IPS-18c (cell line): Measurements from ENCODE around the gene SYVN1.

Source experiments
- H3K4me3 ChIP-seq: 2 replicates; pipeline ENCODE4 v1.7.0; 2013; ENCODE audit warnings: low read depth, mild to moderate bottlenecking, low read length, moderate library complexity; ENCODE audit not compliant: insufficient read depth
- H3K9me3 ChIP-seq: one replicate; pipeline ENCODE4 v1.6.1; 2013; ENCODE audit warnings: mild to moderate bottlenecking, low read length, moderate library complexity; ENCODE audit not compliant: control insufficient read depth, insufficient read depth

SYVN1 gene

DNA sequence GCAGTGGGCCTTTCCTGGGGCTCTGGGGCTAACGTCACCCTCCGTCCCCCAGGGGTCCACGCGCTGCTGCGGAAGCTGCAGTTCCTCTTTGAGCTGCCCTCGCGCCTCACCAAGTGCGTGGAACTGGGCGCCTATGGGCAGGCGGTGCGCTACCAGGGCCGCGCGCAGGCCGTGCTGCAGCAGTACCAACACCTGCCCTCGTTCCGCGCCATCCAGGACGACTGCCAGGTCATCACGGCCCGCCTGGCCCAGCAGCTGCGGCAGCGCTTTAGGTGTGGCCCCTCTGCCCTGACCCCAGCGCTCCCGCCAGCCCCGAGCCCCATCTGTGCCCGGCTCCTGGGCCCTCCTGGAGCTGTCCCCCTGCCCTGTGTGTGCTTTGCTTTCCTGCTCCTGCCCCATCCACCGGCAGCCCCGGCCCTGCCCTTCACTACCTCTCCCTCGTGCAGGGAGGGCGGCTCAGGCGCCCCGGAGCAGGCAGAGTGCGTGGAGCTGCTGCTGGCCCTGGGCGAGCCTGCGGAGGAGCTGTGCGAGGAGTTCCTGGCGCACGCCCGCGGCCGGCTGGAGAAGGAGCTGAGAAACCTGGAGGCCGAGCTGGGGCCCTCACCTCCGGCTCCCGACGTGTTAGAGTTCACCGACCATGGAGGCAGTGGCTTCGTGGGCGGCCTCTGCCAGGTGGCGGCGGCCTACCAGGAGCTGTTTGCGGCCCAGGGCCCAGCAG is 26.4 kb downstream of the SYVN1 start:
- Histone ChIP-seq H3K9me3 (peaks cover 5% of the 10 kb centered on the region), H3K4me3 (no peak overlapping the region)

DNA sequence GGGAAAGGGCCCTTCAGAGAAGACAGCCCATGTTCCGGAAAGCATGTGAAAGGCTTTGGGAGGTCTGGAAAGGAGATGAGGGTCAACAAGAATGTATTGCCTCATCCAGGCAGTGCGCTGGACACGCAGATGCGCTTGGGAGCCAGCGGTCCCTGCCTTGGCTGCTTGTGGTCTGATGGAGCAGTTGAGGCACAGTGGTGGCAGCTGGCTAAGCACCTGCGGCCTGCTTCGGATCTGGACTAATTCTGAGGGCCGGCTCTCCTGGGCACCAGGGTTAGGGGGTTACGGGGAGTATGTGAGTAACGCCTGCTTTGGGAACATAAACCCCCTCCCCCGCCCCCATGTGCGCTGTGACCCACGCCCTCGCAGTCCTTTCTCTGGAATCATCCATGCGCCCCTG is 27.2 kb downstream of the SYVN1 start:
- Histone ChIP-seq H3K4me3 (no peak overlapping the region), H3K9me3 (peaks cover 5% of the 10 kb centered on the region)

DNA sequence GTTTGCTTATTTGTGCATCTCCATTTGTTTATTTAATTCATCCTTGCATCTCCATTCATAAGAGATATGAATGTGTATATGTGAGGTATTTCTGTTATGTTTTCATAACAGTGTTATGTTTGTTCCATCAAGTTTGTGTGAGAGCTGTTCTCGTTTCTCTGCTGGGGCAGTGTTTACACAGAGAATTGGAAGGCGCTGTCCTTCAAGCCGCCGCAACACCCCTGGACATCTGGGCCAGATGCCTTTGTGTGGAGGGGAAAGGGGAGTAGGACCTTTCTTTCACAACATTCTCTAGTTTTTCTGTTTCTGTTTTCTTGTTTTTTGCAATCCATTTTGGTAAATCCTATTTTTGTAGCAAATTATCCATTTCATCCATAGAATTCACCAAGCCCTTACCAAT is 29.7 kb downstream of the SYVN1 start:
- Histone ChIP-seq H3K9me3 (peaks cover 3% of the 10 kb centered on the region), H3K4me3 (no peak overlapping the region)

DNA sequence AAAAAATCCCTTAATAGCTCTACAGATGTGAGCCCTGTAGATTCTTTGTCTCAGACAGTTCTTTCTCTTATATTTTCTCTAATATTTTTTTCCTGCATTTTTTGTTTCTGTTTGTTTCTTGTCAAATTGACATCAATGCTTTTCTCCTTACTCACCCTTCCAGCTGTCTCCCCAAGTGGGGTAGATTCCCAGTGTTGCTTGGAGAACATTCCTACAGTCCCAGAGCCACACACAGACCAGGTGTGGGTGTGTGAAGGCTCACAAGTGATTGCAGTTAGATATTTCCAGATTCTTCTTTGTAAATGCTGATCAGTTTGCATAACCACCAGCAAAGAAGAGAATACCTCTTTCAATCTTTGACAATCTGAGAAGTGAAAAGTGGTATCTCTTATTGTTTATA is 30.8 kb downstream of the SYVN1 start:
- peaks cover 3% of the 10 kb centered on the region for H3K9me3 ChIP-seq
- no peak overlapping the region for H3K4me3 ChIP-seq

DNA sequence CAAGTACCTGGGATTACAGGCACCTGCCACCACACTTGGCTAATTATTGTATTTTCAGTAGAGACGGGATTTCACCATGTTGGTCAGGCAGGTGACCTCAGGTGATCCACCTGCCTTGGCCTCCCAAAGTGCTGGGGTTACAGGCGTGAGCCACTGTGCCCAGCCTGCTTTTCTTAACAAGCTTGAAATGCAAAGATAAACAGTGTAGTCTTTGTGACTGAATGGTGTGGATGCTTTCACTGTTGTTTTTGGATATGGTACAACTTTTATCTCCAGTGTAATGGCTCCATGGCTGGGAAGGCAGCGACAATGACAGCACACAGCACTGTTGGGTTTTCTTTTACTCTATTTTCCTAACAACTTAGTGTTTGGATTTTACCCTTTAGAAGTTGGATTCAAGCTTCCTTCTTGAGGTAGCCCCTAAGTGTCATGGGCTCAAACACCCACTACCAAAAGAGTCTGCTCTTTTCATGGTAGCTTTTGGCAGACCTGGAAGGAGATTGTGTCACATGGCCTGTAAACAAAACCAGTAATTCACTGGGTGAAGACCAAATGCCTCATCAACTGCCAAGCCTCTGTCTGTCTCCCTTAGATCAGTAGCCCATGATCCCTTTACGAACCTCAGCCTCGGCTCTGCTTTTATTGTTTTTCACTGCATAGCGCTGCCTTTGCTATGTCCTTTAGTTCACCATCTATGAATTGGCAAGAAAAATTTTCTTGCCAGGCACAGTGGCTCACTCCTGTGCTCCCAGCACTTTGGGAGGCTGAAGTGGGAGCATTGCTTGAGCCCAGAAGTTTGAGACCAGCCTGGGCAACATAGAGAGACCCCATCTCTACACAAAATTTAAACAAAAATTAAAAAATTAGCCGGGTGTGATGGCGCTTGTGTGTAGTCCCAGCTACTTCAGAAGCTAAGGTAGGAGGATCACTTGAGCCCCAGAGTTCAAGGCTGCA is 31.9 kb downstream of the SYVN1 start:
- no peaks in the 10 kb centered on the region for H3K9me3 ChIP-seq
- no peak overlapping the region for H3K4me3 ChIP-seq

DNA sequence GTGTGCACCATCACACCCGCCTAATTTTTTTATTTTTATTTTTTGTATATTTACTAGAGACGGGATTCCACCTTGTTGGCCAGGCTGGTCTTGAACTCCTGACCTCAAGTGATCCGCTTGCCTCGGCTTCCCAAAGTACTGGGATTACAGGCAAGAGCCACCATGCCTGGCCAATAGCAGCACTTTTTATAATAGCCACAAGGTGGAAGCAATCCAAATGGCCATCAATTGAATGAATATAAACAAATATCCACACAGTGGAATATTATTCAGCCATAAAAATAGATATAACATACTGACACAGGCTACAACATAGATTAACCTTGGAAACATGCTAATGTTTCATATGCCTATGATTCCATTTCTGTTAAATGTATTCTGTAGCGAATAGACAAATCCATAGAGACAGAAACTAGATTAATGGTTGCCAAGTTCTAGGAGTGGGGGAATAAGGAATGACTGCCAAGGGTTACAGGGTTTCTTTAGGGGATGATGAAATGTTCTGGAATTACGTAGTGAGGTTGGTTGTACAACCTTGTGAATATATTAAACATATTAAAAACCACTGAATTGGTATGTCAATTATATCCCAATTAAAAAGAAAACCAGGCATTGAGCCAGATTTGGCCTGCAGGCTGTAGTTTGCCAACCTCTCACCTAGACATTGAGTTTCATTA is 33.5 kb downstream of the SYVN1 start:
- H3K4me3 ChIP-seq: no peak overlapping the region
- no peaks in the 10 kb centered on the region for H3K9me3 ChIP-seq

DNA sequence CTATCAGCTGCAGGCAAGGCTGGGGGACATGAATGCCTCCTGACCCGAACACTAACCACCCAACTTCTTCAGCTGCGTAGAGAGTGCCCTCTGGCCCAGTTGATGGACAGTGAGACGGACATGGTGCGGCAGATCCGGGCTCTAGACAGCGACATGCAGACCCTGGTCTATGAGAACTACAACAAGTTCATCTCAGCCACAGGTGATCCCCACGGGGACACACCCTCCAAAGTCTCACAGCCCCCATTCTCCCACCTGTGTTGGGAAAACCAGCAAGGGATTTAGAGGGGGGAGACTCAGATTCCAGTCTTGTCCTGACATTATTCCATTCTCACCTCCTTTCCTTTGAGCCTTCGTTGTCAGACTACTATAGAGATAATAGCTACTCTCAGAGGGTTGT is 37.4 kb downstream of the SYVN1 start:
- H3K4me3 ChIP-seq: peak overlapping the region; percentile 94
- H3K9me3 ChIP-seq: no peaks in the 10 kb centered on the region

DNA sequence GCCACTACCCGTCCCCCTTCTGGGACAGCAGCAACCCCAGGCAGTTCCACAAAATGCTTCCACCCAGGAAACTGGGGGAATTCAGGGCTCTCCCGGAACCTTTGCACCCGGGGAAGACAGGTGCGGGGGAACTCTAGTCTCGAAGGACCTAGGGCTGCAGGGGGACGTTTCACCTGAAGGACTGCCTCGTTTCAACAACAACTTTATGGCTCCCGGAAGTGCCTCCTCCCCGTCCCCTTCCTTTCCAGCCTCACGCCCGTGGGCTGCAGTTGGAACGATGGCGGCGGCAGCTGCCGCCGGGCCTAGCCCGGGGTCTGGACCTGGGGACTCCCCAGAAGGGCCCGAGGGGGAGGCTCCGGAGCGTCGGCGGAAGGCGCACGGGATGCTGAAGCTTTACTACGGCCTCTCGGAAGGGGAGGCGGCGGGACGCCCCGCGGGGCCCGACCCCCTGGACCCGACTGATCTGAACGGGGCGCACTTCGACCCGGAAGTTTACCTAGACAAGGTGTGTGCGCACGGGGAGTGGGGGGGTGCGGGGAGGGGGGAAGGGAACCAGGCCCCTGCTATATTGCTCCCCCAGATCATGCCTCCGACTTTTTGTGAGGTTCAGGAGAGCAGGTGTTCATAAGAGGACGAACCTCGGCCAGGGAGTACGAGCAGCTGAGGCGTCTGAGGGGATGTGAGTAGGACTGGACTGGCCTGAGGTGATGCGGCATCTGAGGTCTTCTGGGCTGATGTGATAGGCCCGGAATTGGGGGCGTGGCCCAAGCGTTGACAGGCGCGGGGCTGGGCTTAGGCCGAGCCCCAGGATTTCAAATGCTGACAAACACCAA is 38.1 kb downstream of the SYVN1 start, which contains the start of gene VPS51:
Gene VPS51, plus strand, starts transcription at position 241 of the 833 bp plus-strand sequence. Its CDS starts 37 bp downstream, at position 278.
- no peaks in the 10 kb centered on the region for H3K9me3 ChIP-seq
- H3K4me3 ChIP-seq: peak within 1 kb of the TSS; percentile 94

DNA sequence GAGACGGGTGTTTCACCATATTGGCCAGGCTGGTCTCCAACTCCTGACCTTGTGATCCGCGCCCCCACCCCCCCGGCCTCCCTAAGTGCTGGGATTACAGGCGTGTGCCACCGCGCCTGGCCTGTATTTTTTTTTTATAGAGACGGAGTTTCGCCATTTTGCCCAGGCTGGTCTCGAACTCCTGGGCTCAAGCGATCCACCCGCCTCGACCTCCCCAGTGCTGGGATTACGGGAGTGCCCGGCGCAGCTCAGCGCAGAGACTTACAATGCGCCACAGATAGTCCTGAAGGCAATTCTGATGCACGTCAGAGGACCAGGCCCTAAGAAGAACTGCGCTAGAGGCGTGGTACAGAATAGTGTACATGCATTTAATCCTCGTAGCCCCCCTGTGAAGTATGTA is 38.9 kb downstream of the SYVN1 start:
- no peaks in the 10 kb centered on the region for H3K9me3 ChIP-seq
- no peak overlapping the region; the same call in 1 of the 2 replicates for H3K4me3 ChIP-seq

DNA sequence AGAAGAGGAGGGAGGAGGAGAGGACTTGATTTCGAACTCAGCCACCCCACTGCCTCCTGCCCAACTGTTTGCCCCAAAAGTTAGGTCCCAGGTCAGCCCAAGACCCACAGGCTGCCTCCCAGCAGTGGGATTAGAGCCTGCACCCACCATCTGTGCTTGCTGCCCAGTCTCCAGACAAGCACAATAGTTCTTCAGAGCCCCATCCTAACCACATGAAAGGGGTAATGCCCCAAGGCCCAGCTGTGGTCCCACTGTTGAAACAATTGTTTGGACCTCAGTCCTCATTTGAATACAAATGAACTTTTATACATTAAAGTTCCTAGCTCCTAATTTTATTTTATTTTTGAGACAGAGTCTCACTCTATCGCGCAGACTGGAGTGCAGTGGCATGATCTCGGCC is 43.7 kb downstream of the SYVN1 start:
- no peak overlapping the region for H3K4me3 ChIP-seq
- no peaks in the 10 kb centered on the region for H3K9me3 ChIP-seq

DNA sequence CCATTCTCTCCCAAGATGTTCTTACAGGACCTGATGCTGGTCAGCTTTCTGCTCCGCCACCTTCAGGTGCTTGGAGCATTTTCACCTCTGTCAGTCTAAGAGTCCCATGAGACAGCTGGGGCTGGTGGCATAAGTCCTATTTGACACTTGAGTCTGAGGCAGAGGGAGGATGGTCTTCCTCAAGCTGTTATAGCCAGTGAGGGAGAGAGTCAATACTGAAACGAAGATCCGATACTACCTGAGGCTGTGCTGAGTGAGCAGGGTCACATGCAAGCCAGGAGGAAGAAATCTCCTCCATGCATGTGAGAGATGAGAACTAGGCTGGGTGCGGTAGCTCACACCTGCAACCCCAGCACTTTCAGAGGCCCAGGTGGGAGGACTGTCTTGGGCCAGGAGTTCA is 44.7 kb downstream of the SYVN1 start:
- Histone ChIP-seq H3K9me3 (no peaks in the 10 kb centered on the region), H3K4me3 (no peak overlapping the region)

DNA sequence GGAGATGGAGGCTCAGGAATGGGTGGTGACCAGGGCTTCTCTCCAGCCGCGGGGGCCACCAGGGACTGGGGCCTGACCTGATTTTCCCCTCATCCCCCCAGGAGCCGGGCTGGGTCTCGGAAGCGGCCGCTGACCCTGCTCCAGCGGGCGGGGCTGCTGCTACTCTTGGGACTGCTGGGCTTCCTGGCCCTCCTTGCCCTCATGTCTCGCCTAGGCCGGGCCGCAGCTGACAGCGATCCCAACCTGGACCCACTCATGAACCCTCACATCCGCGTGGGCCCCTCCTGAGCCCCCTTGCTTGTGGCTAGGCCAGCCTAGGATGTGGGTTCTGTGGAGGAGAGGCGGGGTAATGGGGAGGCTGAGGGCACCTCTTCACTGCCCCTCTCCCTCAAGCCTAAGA is 46.5 kb downstream of the SYVN1 start:
- H3K9me3 ChIP-seq: no peaks in the 10 kb centered on the region
- no peak overlapping the region for H3K4me3 ChIP-seq

DNA sequence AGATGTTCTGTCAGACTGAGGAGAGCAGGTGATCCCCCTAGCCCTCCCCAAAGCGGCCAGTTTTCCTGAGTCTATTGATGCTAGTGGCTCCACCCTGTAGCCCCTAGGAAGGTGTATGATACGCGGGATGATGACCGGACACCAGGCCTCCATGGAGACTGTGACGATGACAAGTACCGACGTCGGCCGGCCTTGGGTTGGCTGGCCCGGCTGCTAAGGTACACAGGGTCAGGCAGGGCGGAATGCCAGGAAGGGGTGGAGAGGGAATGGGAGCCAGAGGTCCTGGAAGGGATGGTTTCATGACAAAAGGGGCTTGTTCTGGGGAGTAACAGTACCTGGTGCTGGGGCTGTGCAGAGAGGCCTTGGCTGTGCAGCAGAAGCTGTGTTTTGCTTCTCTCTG is 47.1 kb downstream of the SYVN1 start:
- H3K4me3 ChIP-seq: no peak overlapping the region
- H3K9me3 ChIP-seq: no peaks in the 10 kb centered on the region

DNA sequence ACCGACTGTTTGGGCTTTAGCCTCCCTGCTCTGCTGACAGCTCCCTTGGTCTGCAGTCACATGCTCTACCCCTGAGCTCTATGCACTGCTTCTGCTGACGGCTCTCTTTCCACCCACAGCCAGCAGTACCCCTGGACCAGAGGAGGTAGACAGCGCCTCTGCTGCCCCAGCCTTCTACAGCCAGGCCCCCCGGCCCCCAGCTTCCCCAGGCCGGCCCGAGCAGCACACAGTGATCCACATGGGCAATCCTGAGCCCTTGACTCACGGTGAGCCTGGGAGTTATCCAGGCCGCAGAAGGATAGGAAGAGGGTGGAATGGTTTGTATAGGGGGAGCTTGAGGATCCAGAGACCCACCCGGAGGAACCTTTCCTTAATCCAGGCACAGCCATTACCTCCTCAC is 47.5 kb downstream of the SYVN1 start:
- Histone ChIP-seq H3K4me3 (no peak overlapping the region), H3K9me3 (no peaks in the 10 kb centered on the region)

DNA sequence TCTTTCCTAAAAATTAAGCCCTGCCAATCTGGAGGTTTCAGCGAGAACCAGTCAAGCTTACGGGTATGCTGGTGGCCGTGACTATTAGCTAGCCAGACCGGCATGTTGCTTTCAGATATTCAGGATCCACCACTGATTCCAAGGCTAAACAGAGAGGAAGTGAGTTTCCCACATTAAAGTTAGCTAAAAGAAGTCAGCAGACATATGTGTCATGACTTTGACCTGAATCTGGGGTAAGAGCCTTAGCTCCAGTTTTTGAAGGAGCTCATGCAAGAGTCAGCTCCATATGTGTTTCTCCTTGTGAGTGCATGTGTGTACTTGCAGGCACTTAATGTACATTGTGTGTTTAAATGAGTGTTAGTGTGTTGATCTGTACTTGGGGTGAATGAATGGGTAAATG is 48.9 kb downstream of the SYVN1 start:
- H3K4me3 ChIP-seq: no peak overlapping the region
- no peaks in the 10 kb centered on the region for H3K9me3 ChIP-seq

DNA sequence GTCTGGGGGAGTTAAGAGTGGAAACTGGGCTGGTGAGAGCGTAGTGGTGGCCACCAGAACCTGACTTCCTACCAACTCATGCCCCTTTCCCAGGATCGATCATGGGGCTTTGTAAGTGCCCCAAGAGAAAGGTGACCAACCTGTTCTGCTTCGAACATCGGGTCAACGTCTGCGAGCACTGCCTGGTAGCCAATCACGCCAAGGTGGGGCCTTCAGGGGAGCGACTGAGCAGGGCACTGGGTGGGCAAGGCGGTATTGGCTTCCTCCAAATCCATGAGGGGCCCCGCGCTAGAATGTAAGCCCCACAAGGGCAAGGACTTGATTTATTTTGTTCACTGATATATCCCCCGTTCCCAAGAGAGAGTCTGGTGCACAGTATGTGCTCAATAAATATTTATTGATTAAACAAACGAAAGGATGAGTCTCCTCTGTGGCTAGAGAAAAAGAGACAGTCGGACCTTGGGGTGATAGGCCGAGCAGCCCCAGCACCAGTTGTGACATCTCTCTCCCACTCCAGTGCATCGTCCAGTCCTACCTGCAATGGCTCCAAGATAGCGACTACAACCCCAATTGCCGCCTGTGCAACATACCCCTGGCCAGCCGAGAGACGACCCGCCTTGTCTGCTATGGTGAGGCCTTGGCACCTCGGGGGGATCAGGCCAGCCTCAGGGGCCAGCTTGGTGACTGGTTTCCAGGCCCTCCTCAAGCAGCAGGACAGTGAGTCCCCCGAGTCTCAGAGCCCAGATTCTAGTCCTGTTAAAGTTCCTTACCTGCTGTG is 49.5 kb downstream of the SYVN1 start:
- no peaks in the 10 kb centered on the region for H3K9me3 ChIP-seq
- peak overlapping the region; percentile 99 for H3K4me3 ChIP-seq
